IMR-90 (cell line): ENCODE measurements around the gene MYO10. TPM values are rescaled to one million over a fixed set of nuclear protein-coding genes. Genes with fewer than 3 reads are reported as not detected.
A peak's percentile ranks its signal among the peaks of the same experiment; 100 is the strongest.

Source experiments
- ATAC-seq: fragments of 200-7000 bp; cut with Tn5 transposase; 2 replicates; pipeline ENCODE4 v1.9.1; 2020; ENCODE audit warnings: low read depth, mild to moderate bottlenecking, moderate library complexity
- BruUV-seq: library from RNA; stranded (reverse); fragments of 400-500 nt; replicated peaks from 2 replicates; lab custom pipeline; 2021; lab: Mats Ljungman, UMichigan
- CTCF ChIA-PET: fragments of 300-600 bp; formaldehyde crosslinking; extraction: SDS; loops from one replicate; lab custom pipeline; 2021; ENCODE audit warnings: antibody characterized with exemption; lab: Yijun Ruan, JAX
- POLR2A ChIA-PET: fragments of 300-600 bp; sonication (Branson Sonifier 250); formaldehyde crosslinking; loops from one replicate; lab custom pipeline; 2022; ENCODE audit warnings: antibody characterized with exemption; ENCODE audit not compliant: unreplicated experiment; lab: Charles Lee
- DNase-seq: peaks from one replicate; pipeline ENCODE4 v3.0.0; 2013
- H2AFZ ChIP-seq: replicated peaks from 2 replicates; pipeline ENCODE3; 2013; ENCODE audit warnings: low read length, mild to moderate bottlenecking; ENCODE audit not compliant: poor library complexity
- H2AK5ac ChIP-seq: 2 replicates; pipeline ENCODE4 v1.6.1; 2013; ENCODE audit warnings: low read depth, low read length, inconsistent platforms
- H2AK9ac ChIP-seq: replicated peaks from 2 replicates; pipeline ENCODE3; 2013; ENCODE audit warnings: mild to moderate bottlenecking, low read depth, low read length, moderate library complexity; ENCODE audit not compliant: poor library complexity
- H2BK120ac ChIP-seq: 2 replicates; pipeline ENCODE4 v1.6.1; 2013; ENCODE audit warnings: low read depth, low read length, inconsistent platforms
- H2BK15ac ChIP-seq: 3 replicates; pipeline ENCODE4 v1.6.1; 2013; ENCODE audit warnings: low read depth, low read length, inconsistent platforms
- H2BK20ac ChIP-seq: 2 replicates; pipeline ENCODE4 v1.6.1; 2013; ENCODE audit warnings: low read depth, mild to moderate bottlenecking, inconsistent platforms, low read length, moderate library complexity
- H2BK5ac ChIP-seq: 2 replicates; pipeline ENCODE4 v1.6.1; 2013; ENCODE audit warnings: mild to moderate bottlenecking, low read depth, low read length, inconsistent platforms; ENCODE audit not compliant: poor library complexity, severe bottlenecking
- H3K14ac ChIP-seq: replicated peaks from 2 replicates; pipeline ENCODE4 v1.6.1; 2013; ENCODE audit warnings: low read depth, low read length, inconsistent platforms
- H3K18ac ChIP-seq: 2 replicates; pipeline ENCODE4 v1.6.1; 2013; ENCODE audit warnings: low read depth, low read length, control low read depth
- H3K23ac ChIP-seq: 2 replicates; pipeline ENCODE4 v1.6.1; 2013; ENCODE audit warnings: low read depth, low read length, inconsistent platforms
- H3K27ac ChIP-seq: 2 replicates; pipeline ENCODE4 v1.5.1; 2013; ENCODE audit warnings: mild to moderate bottlenecking, control low read depth, low read length; ENCODE audit not compliant: insufficient read depth
- H3K27me3 ChIP-seq: 2 replicates; pipeline ENCODE4 v1.6.1; 2013; ENCODE audit warnings: low read length; ENCODE audit not compliant: control insufficient read depth, insufficient read depth
- H3K36me3 ChIP-seq: 2 replicates; pipeline ENCODE4 v1.6.1; 2013; ENCODE audit warnings: low read length, mixed read lengths; ENCODE audit not compliant: control insufficient read depth, insufficient read depth
- H3K4ac ChIP-seq: 2 replicates; pipeline ENCODE4 v1.6.1; 2013; ENCODE audit warnings: low read depth, low read length, inconsistent platforms
- H3K4me1 ChIP-seq: 2 replicates; pipeline ENCODE4 v1.6.1; 2013; ENCODE audit warnings: low read length, mixed read lengths; ENCODE audit not compliant: control insufficient read depth, insufficient read depth
- H3K4me2 ChIP-seq: 2 replicates; pipeline ENCODE4 v1.6.1; 2013; ENCODE audit warnings: low read depth, mild to moderate bottlenecking, control low read depth, low read length, moderate library complexity
- H3K4me3 ChIP-seq: 2 replicates; pipeline ENCODE4 v1.5.1; 2013; ENCODE audit warnings: low read depth, mild to moderate bottlenecking, control low read depth, low read length, moderate library complexity; ENCODE audit not compliant: insufficient read depth
- H3K56ac ChIP-seq: 2 replicates; pipeline ENCODE4 v1.6.1; 2013; ENCODE audit warnings: low read length, inconsistent platforms; ENCODE audit not compliant: insufficient read depth; ENCODE audit errors: extremely low read depth
- H3K79me1 ChIP-seq, 2 experiments: 2 replicates each; pipeline ENCODE4 v1.6.1; 2013; ENCODE audit warnings: low read length in 2 of 2, inconsistent platforms in 1 of 2, low read depth in 1 of 2
- H3K9ac ChIP-seq: 2 replicates; pipeline ENCODE4 v1.6.1; 2013; ENCODE audit warnings: low read depth, low read length, control low read depth
- H3K9me1 ChIP-seq: 2 replicates; pipeline ENCODE4 v1.6.1; 2013; ENCODE audit warnings: low read length, inconsistent platforms; ENCODE audit not compliant: insufficient read depth
- H3K9me3 ChIP-seq: 2 replicates; pipeline ENCODE4 v1.6.1; 2013; ENCODE audit warnings: low read length; ENCODE audit not compliant: control insufficient read depth, insufficient read depth
- H4K20me1 ChIP-seq: 2 replicates; pipeline ENCODE4 v1.6.1; 2013; ENCODE audit warnings: low read length, inconsistent platforms; ENCODE audit not compliant: insufficient read depth
- H4K5ac ChIP-seq: 2 replicates; pipeline ENCODE4 v1.6.1; 2013; ENCODE audit warnings: mild to moderate bottlenecking, low read depth, low read length, control low read depth
- H4K8ac ChIP-seq, 2 experiments: 2 replicates each; pipeline ENCODE4 v1.6.1; 2013; ENCODE audit warnings: low read depth in 2 of 2, low read length in 2 of 2, control low read depth in 1 of 2, inconsistent platforms in 1 of 2
- H4K91ac ChIP-seq: 2 replicates; pipeline ENCODE4 v1.6.1; 2013; ENCODE audit warnings: low read depth, low read length, inconsistent platforms; ENCODE audit not compliant: insufficient read depth
- POLR2A ChIP-seq: IDR thresholded peaks from 2 replicates; pipeline ENCODE4 v1.6.1; 2012; ENCODE audit warnings: mild to moderate bottlenecking, low read depth, low read length
- USF2 ChIP-seq: fragments of 150-350 bp; IDR thresholded peaks from 2 replicates; pipeline ENCODE4 v1.6.1; 2017; ENCODE audit warnings: mild to moderate bottlenecking, antibody characterized with exemption, low read length, low read depth
- WGBS, 2 experiments: methylation state at CpG; one replicate each; pipeline versions ENCODE4 v1.1.5 to v1.1.7; 2013; ENCODE audit warnings: missing lambda C conversion rate in 2 of 2; ENCODE audit not compliant: insufficient read length in 1 of 2; ENCODE audit errors: extremely low coverage in 2 of 2; 5-methylcytosine and 5-hydroxymethylcytosine counted together
- dilution Hi-C: fragments of 300-500 bp; cut with HindIII; formaldehyde crosslinking; loops from one replicate; pipeline ENCODE4 v1.14.3; 2018; ENCODE audit warnings: low sequenced_read_pairs; ENCODE audit not compliant: unreplicated experiment
- in situ Hi-C: fragments of 300-500 bp; cut with MboI; formaldehyde crosslinking; loops from 3 replicates; pipeline ENCODE4 v1.14.3; 2019; ENCODE audit warnings: low sequenced_read_pairs, inconsistent platforms, mixed read lengths
- intact Hi-C: fragments of 100-400 bp; cut with micrococcal nuclease; formaldehyde crosslinking; loops from 2 replicates; pipeline ENCODE4 v1.10.0; 2022
- polyA plus RNA-seq, 3 experiments: library from polyadenylated mRNA; depleted of rRNA; stranded (reverse); fragments of >200 nt; gene quantifications; 2 replicates each; pipeline ENCODE4 v1.2.3, GENCODE V29; 2012; ENCODE audit warnings: low replicate concordance in 1 of 3
- total RNA-seq: library from RNA; depleted of rRNA; stranded (reverse); fragments of >200 nt; gene quantifications from 2 replicates; pipeline ENCODE4 v1.2.3, GENCODE V29; 2012

The MYO10 gene
- total and polyA plus RNA-seq, 2 of the 4 experiments (the other 2 are of a cell fraction), result 39.9 to 115 TPM

- H4K91ac ChIP-seq, result no peak overlapping the region
- no peaks in the 10 kb centered on the region for H3K9me3 ChIP-seq
- no peaks in the 10 kb centered on the region for H3K27me3 ChIP-seq
- dilution Hi-C loops (no loop called here), intact Hi-C loops (no loop called here), in situ Hi-C loops (no loop called here)
- no peak overlapping the region for H2AFZ ChIP-seq
- H2BK120ac ChIP-seq, result no peak overlapping the region
- no CpG with 5 or more reads among the region's 8 CpGs for WGBS, 2 experiments
- no peak overlapping the region for H4K5ac ChIP-seq
- H3K4me1 ChIP-seq, result peaks cover 16% of the 10 kb centered on the region
- peaks cover 97% of the 10 kb centered on the region for H4K20me1 ChIP-seq
- no peak overlapping the region for H3K18ac ChIP-seq
- H3K56ac ChIP-seq, result no peak overlapping the region
- H3K9ac ChIP-seq, result no peak overlapping the region
- H2AK5ac ChIP-seq, result no peak overlapping the region
- no peak overlapping the region for H4K8ac ChIP-seq
- peaks cover 2% of the 10 kb centered on the region; the same call in 1 of the 2 replicates for H3K36me3 ChIP-seq
- ChIA-PET POLR2A (no interaction called here), CTCF (interaction anchor here (1.0 to 1.9 kb wide), 3 partner anchors 136 to 262 kb away, joined by 3 to 5 read pairs (median 4); no protein-coding TSS in a partner anchor)
- no peak overlapping the region for H3K14ac ChIP-seq
- DNase-seq, result no peak
- ATAC-seq, result no peak
- peak overlapping the region; percentile 28; the same call in 1 of the 2 replicates for H3K23ac ChIP-seq
- H3K4me3 ChIP-seq, result no peak overlapping the region
- H2AK9ac ChIP-seq, result no peak overlapping the region
- 0 out of 2 replicates have a peak, but pooled peaks have one; percentile 7 for TF ChIP-seq POLR2A
- no peak for TF ChIP-seq USF2
- no peak overlapping the region for H3K4ac ChIP-seq
- H2BK5ac ChIP-seq, result no peak overlapping the region
- BruUV-seq, result no TSS peak
- H3K4me2 ChIP-seq, result no peak overlapping the region
- no peak overlapping the region for H2BK20ac ChIP-seq
- no peak overlapping the region for H2BK15ac ChIP-seq
- H3K9me1 ChIP-seq, result peaks cover 17% of the 10 kb centered on the region
- H3K79me1 ChIP-seq, result peaks cover 0 to 50% of the 10 kb centered on the region in 2 experiments; a peak in 2 of 4 replicates
- H3K27ac ChIP-seq, result no peak overlapping the region
These were observed 8.5 kb downstream of the MYO10 start for GRCh38 chr5:16927613-16928012.
